Nephron (organoid): Measurements from ENCODE around the gene LMTK2.

Experiments
- H3K27ac Mint-ChIP-seq, 3 experiments: 2 replicates each; pipeline ENCODE4 v1.8.0; 2020; ENCODE audit warnings: mixed read lengths in 3 of 3, mild to moderate bottlenecking in 2 of 3, moderate library complexity in 1 of 3
- H3K27me3 Mint-ChIP-seq: 2 replicates; pipeline ENCODE4 v1.8.0; 2021; ENCODE audit warnings: low read depth, mild to moderate bottlenecking, moderate library complexity, mixed read lengths
- H3K36me3 Mint-ChIP-seq: 2 replicates; pipeline ENCODE4 v1.8.0; 2020; ENCODE audit warnings: low read depth, mixed read lengths
- H3K4me1 Mint-ChIP-seq: 2 replicates; pipeline ENCODE4 v1.8.0; 2020; ENCODE audit warnings: mixed read lengths
- H3K4me3 Mint-ChIP-seq, 3 experiments: 2 replicates each; pipeline ENCODE4 v1.8.0; 2020; ENCODE audit warnings: mild to moderate bottlenecking in 3 of 3, mixed read lengths in 3 of 3, moderate library complexity in 2 of 3
- H3K9me3 Mint-ChIP-seq: 2 replicates; pipeline ENCODE4 v1.8.0; 2020; ENCODE audit warnings: mixed read lengths
- TF ChIP-seq, protein P1 (sequence below), 3 experiments: fragments of 200-600 bp; sonication (generic); IDR thresholded peaks; one replicate each; pipeline ENCODE4 v1.5.0; 2021; ENCODE audit warnings: antibody characterized with exemption in 3 of 3; ENCODE audit not compliant: unreplicated experiment in 3 of 3

The LMTK2 gene

DNA sequence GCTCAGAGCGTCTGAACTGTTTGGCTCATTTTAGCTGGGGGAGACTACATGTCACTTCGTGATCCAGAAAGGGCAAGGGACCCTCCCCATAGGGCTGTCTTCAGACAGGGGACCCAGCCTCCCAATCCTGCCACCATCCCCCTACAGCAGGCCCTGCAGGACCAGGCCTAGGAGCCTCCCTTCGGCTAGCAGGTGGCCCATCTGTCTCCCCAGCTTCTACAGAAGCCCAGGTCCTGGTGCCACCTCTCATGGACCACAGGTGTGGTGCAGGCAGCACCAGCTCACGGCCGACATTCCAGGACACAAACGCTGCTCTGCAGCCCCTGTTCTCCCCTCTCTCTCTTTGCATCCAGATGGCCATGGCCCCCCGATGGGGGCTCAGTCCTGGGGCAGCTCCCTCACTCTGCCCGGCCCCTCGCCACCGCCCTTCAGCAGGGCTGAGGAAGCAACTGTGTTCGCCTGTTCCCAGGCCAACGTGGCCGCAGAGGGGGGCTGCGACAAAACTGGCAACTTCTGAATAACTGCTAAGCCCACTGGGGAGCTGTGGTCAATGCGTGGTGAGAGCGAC is 135.1 kb downstream of the LMTK2 start:
- peaks cover 18% of the 10 kb centered on the region for H3K36me3 Mint-ChIP-seq
- no peaks in the 10 kb centered on the region for H3K9me3 Mint-ChIP-seq
- no peaks in the 10 kb centered on the region for H3K27me3 Mint-ChIP-seq
- TF ChIP-seq, protein P1, sequence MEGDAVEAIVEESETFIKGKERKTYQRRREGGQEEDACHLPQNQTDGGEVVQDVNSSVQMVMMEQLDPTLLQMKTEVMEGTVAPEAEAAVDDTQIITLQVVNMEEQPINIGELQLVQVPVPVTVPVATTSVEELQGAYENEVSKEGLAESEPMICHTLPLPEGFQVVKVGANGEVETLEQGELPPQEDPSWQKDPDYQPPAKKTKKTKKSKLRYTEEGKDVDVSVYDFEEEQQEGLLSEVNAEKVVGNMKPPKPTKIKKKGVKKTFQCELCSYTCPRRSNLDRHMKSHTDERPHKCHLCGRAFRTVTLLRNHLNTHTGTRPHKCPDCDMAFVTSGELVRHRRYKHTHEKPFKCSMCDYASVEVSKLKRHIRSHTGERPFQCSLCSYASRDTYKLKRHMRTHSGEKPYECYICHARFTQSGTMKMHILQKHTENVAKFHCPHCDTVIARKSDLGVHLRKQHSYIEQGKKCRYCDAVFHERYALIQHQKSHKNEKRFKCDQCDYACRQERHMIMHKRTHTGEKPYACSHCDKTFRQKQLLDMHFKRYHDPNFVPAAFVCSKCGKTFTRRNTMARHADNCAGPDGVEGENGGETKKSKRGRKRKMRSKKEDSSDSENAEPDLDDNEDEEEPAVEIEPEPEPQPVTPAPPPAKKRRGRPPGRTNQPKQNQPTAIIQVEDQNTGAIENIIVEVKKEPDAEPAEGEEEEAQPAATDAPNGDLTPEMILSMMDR (IDR thresholded peaks at IDR 0.05; ENCODE audit: unreplicated experiment in 3 of 3), result no peak
- no peak overlapping the region for H3K4me3 Mint-ChIP-seq
- no peak overlapping the region for H3K27ac Mint-ChIP-seq
- H3K4me1 Mint-ChIP-seq, result no peaks in the 10 kb centered on the region

DNA sequence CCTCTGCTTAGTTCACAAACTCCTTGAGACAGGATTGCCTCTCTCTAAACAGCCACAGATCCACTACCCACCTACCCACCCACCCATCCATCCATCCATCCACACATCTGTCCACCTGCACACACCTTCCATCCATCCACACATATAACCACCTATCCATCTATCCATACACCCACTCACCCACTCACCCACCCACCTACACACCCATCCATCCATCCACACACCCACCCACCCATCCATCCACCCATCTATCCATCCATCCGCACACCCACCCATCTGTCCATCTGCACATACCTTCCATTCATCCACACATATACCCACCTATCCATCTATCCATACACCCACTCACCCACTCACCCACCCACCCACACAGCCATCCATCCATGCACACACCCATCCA is 135.7 kb downstream of the LMTK2 start:
- Mint-ChIP-seq H3K27ac (no peak overlapping the region), H3K4me1 (no peaks in the 10 kb centered on the region), H3K36me3 (peaks cover 18% of the 10 kb centered on the region), H3K9me3 (no peaks in the 10 kb centered on the region), H3K4me3 (no peak overlapping the region), H3K27me3 (no peaks in the 10 kb centered on the region)
- TF ChIP-seq, protein P1 (IDR thresholded peaks at IDR 0.05; ENCODE audit: unreplicated experiment in 3 of 3), result no peak

DNA sequence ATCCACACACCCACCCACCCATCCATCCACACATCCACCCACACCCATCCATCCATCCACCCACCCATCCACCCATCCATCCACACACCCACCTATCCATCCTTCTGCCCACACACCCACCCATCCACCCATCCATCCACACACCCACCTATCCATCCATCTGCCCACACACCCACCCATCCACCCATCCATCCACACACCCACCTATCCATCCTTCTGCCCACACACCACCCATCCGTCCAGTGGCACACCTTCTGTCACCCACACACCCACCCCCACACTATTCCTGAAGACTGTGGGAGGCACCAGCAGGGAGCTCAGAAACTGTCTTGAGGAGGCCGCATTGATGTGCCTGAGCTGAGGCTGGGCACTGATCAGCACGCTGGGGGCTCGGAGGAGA is 136.3 kb downstream of the LMTK2 start:
- Mint-ChIP-seq H3K27ac (no peak overlapping the region), H3K4me3 (no peak overlapping the region), H3K27me3 (no peaks in the 10 kb centered on the region), H3K36me3 (peaks cover 18% of the 10 kb centered on the region), H3K9me3 (no peaks in the 10 kb centered on the region), H3K4me1 (no peaks in the 10 kb centered on the region)
- TF ChIP-seq, protein P1 (IDR thresholded peaks at IDR 0.05; ENCODE audit: unreplicated experiment in 3 of 3), result no peak

DNA sequence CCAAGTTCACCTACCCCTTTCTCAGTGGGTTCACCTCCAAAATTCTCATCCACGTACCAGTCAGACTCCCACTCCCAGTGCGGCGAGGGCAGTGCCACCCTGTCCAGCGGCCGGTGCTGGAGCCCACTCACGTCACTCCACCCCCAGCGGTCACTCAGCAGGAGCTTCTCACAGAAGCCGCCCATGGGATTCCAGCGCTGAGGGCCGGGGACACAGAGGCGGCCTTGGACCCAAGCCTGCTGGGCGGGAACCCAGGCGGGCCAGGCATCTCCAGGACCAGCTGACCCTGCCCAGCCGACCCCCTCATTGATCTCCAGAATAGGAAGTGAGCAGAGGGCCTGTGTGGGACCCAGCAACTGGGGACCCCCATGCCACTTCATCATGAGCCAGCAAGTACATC is 138.2 kb downstream of the LMTK2 start:
- Mint-ChIP-seq H3K27me3 (no peaks in the 10 kb centered on the region), H3K9me3 (no peaks in the 10 kb centered on the region), H3K4me1 (peaks cover 6% of the 10 kb centered on the region), H3K36me3 (peaks cover 9% of the 10 kb centered on the region), H3K4me3 (no peak overlapping the region), H3K27ac (no peak overlapping the region)
- TF ChIP-seq, protein P1 (IDR thresholded peaks at IDR 0.05; ENCODE audit: unreplicated experiment in 3 of 3), result no peak

DNA sequence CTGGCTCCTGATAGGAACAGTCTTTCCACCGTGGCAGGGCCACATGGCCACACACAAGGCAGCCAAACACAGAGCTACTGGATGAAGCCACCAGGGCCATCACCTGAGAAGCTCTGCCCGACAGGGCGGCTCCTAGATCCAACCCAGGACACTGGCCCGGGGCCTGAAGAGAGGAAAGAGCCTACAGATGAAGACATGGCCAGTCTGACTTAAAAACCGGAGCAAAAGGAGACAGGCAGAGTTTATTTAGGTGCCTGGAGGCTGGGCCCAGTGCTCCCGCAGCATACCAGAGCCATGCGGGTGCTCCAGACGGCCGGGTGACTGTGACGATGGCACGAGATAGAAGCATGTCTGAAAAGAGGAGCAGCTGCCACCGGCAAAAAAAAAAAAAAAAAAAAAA is 141.5 kb downstream of the LMTK2 start:
- H3K9me3 Mint-ChIP-seq, result no peaks in the 10 kb centered on the region
- no peak overlapping the region for H3K27ac Mint-ChIP-seq
- no peaks in the 10 kb centered on the region for H3K36me3 Mint-ChIP-seq
- H3K4me1 Mint-ChIP-seq, result peaks cover 27% of the 10 kb centered on the region
- TF ChIP-seq, protein P1 (IDR thresholded peaks at IDR 0.05; ENCODE audit: unreplicated experiment in 3 of 3), result no peak
- H3K27me3 Mint-ChIP-seq, result no peaks in the 10 kb centered on the region
- H3K4me3 Mint-ChIP-seq, result peak overlapping the region in 1 of 3 experiments; percentile 44

DNA sequence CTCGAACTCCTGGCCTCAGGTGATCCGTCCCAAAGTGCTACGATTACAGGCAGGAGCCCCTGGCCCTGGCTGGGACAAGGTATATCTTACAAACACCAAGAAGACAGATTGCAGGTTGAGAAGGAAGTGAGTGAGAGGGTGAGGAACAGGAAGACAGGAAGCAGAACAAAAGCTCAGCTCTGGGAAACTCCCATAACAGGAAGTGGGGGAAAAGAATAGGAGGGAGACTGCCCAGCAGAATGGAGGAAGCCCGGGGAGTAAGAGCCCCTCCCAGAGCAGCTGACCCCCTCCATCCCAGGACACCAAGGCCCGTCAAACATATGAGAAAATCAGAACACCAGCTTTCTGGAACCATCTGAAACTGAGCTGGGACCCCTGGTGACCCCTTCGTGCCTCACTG is 142.4 kb downstream of the LMTK2 start:
- H3K36me3 Mint-ChIP-seq, result no peaks in the 10 kb centered on the region

More for the DNA sequence above, 142.4 kb downstream of the LMTK2 start:
- Mint-ChIP-seq H3K4me3 (peak overlapping the region; percentile 48 to 76 (median 71)), H3K27ac (no peak overlapping the region), H3K9me3 (no peaks in the 10 kb centered on the region), H3K27me3 (no peaks in the 10 kb centered on the region), H3K4me1 (peaks cover 27% of the 10 kb centered on the region)
- TF ChIP-seq, protein P1 (IDR thresholded peaks at IDR 0.05; ENCODE audit: unreplicated experiment in 3 of 3), result no peak
